Trophoblast cell (in vitro differentiated cells and primary cell): ENCODE measurements around the gene ATXN1.

Source experiments
- DNase-seq, 2 donors: peaks; one replicate each; pipeline ENCODE4 v3.0.0-alpha.2; 2016
- H2AFZ ChIP-seq: 2 replicates; pipeline ENCODE4 v1.6.1; 2013; ENCODE audit warnings: low read length, moderate library complexity, mild to moderate bottlenecking; ENCODE audit not compliant: insufficient read depth, poor library complexity
- H2AK5ac ChIP-seq: 2 replicates; pipeline ENCODE4 v1.6.1; 2013; ENCODE audit warnings: mild to moderate bottlenecking, low read length
- H2BK120ac ChIP-seq: 2 replicates; pipeline ENCODE4 v1.6.1; 2013; ENCODE audit warnings: low read length, mild to moderate bottlenecking, moderate library complexity; ENCODE audit not compliant: insufficient read depth, poor library complexity
- H2BK12ac ChIP-seq: 2 replicates; pipeline ENCODE4 v1.6.1; 2013; ENCODE audit warnings: mild to moderate bottlenecking, low read length, moderate library complexity
- H2BK5ac ChIP-seq: 2 replicates; pipeline ENCODE4 v1.6.1; 2013; ENCODE audit warnings: low read length, low read depth, moderate library complexity, mild to moderate bottlenecking; ENCODE audit not compliant: poor library complexity
- H3K14ac ChIP-seq: 2 replicates; pipeline ENCODE4 v1.6.1; 2013; ENCODE audit warnings: mild to moderate bottlenecking, low read length
- H3K18ac ChIP-seq: 2 replicates; pipeline ENCODE4 v1.6.1; 2013; ENCODE audit warnings: mild to moderate bottlenecking, low read length
- H3K23ac ChIP-seq: 2 replicates; pipeline ENCODE4 v1.6.1; 2013; ENCODE audit warnings: low read length
- H3K27ac ChIP-seq: 2 replicates; pipeline ENCODE4 v1.5.1; 2013; ENCODE audit warnings: low read depth, mild to moderate bottlenecking, inconsistent platforms, low read length, moderate library complexity
- H3K27me3 ChIP-seq: 2 replicates; pipeline ENCODE4 v1.6.1; 2013; ENCODE audit warnings: inconsistent platforms, mild to moderate bottlenecking, low read length, moderate library complexity; ENCODE audit not compliant: insufficient read depth
- H3K36me3 ChIP-seq, 2 experiments: 1 replicate in 1 of 2; 2 replicates in 1 of 2; pipeline ENCODE4 v1.6.1; 2013; ENCODE audit warnings: low read length in 2 of 2, mild to moderate bottlenecking in 2 of 2, moderate library complexity in 1 of 2; ENCODE audit not compliant: insufficient read depth in 2 of 2, control insufficient read depth in 1 of 2
- H3K4ac ChIP-seq: 2 replicates; pipeline ENCODE4 v1.6.1; 2013; ENCODE audit warnings: low read depth, mild to moderate bottlenecking, low read length, moderate library complexity
- H3K4me1 ChIP-seq, 2 experiments: 1 replicate in 1 of 2; 2 replicates in 1 of 2; pipeline ENCODE4 v1.6.1; 2013; ENCODE audit warnings: low read length in 2 of 2, mild to moderate bottlenecking in 2 of 2, moderate library complexity in 1 of 2; ENCODE audit not compliant: insufficient read depth in 2 of 2, control insufficient read depth in 1 of 2
- H3K4me2 ChIP-seq: 2 replicates; pipeline ENCODE4 v1.6.1; 2013; ENCODE audit warnings: inconsistent platforms, mild to moderate bottlenecking, low read length, moderate library complexity
- H3K4me3 ChIP-seq: 2 replicates; pipeline ENCODE4 v1.5.1; 2013; ENCODE audit warnings: mild to moderate bottlenecking, low read depth, low read length, inconsistent platforms
- H3K79me1 ChIP-seq: one replicate; pipeline ENCODE4 v1.6.1; 2013; ENCODE audit warnings: low read length
- H3K79me2 ChIP-seq: 2 replicates; pipeline ENCODE4 v1.6.1; 2013; ENCODE audit warnings: low read length, mild to moderate bottlenecking; ENCODE audit not compliant: control insufficient read depth, insufficient read depth, poor library complexity
- H3K9ac ChIP-seq: 2 replicates; pipeline ENCODE4 v1.6.1; 2013; ENCODE audit warnings: mild to moderate bottlenecking, low read length
- H3K9me3 ChIP-seq: 2 replicates; pipeline ENCODE4 v1.6.1; 2013; ENCODE audit warnings: low read depth, mild to moderate bottlenecking, control low read depth, inconsistent platforms, low read length; ENCODE audit not compliant: insufficient read depth
- H4K12ac ChIP-seq: 2 replicates; pipeline ENCODE4 v1.6.1; 2013; ENCODE audit warnings: low read depth, mild to moderate bottlenecking, low read length, moderate library complexity
- H4K8ac ChIP-seq: 2 replicates; pipeline ENCODE4 v1.6.1; 2013; ENCODE audit warnings: low read depth, mild to moderate bottlenecking, low read length, moderate library complexity
- H4K91ac ChIP-seq: one replicate; pipeline ENCODE4 v1.6.1; 2013; ENCODE audit warnings: low read depth, mild to moderate bottlenecking, low read length, moderate library complexity
- WGBS: extraction: QIAGEN DNeasy Blood & Tissue Kit; methylation state at CpG from one replicate; pipeline ENCODE4 v1.1.7; 2013; ENCODE audit warnings: missing lambda C conversion rate; ENCODE audit not compliant: insufficient read length, insufficient coverage; ENCODE audit errors: extremely low coverage; 5-methylcytosine and 5-hydroxymethylcytosine counted together

Gene ATXN1

DNA sequence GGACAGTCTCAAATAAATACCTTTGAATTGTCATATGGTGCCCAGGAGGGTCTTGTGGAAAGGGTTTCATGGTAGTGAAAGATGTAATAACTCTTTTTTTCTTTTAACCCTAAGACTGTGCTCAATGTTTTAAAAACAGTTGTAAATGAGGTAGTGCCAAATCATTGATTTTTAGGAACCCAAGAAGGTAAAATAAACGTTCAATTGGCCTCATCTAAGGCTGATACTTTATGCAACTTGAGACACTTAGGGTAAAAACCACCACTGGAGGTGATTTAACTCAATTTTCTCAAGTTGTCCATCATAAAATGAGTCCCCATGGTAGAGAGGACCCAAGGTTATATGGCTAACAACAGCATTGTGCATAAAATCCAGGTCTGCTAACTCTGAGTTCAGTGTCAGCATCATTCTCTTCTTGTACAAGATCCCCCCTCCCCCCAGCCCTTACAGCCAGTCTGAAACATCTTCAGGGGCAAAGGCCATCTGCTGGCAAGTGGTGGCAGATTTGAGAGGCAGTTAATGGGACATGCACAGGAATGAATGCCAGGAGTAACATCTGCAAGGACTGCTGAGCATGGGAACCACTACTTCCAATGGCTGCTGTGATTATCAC, 278.5 kb downstream of the ATXN1 start:
- no peak for DNase-seq
- H3K36me3 ChIP-seq, result no peaks in the 10 kb centered on the region
- no peak overlapping the region for H3K23ac ChIP-seq
- H3K14ac ChIP-seq, result no peak overlapping the region
- no peak overlapping the region for H2AK5ac ChIP-seq
- H2AFZ ChIP-seq, result no peak overlapping the region
- no peak overlapping the region for H4K91ac ChIP-seq
- H3K4me2 ChIP-seq, result no peak overlapping the region
- no peak overlapping the region for H2BK120ac ChIP-seq
- H3K27ac ChIP-seq, result no peak overlapping the region
- no peaks in the 10 kb centered on the region for H3K9me3 ChIP-seq
- no peak overlapping the region for H3K4me3 ChIP-seq
- no peaks in the 10 kb centered on the region for H3K27me3 ChIP-seq
- H3K4me1 ChIP-seq, result no peaks in the 10 kb centered on the region
- no CpG with 5 or more reads among the region's 1 CpG for WGBS
- no peak overlapping the region for H3K9ac ChIP-seq
- no peak overlapping the region for H2BK12ac ChIP-seq
- no peaks in the 10 kb centered on the region for H3K79me1 ChIP-seq
- no peak overlapping the region for H2BK5ac ChIP-seq
- H3K79me2 ChIP-seq, result no peaks in the 10 kb centered on the region
- no peak overlapping the region for H4K12ac ChIP-seq
- no peak overlapping the region for H3K4ac ChIP-seq
- no peak overlapping the region for H4K8ac ChIP-seq
- H3K18ac ChIP-seq, result no peak overlapping the region

DNA sequence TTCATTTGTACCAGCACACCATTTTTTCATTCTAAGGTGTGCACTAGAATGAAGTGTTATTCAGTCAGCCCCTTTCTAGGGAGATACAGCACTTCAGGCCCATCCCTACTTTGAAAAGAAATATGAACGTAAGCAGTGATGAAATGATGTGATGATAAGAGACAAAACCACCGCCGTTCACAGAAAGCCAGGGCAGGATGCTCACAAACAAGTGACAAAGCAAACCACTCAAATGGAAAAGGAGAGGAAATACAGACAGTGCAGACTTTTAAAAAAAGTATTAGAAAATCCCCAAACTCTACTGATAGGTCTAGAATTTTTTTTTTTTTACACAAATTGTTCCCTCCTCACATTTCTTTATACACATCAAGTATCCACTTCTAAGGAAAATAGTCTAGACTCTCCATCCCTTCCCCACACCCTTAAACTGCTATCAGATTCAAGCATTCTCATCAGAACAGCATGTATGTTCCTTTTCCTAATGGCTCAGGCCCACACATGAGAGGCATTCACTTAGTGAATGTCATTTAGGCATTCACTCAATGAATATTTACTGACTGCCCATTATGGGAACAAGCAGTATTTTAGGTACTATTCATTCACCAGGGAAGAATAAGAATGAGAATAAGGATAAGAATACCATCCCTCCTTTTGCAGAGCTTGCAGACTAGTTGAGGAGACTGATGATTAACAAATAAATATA, 279.4 kb downstream of the ATXN1 start:
- no peak overlapping the region for H2AFZ ChIP-seq
- no peak overlapping the region for H4K12ac ChIP-seq
- no peak overlapping the region for H4K91ac ChIP-seq
- no peak overlapping the region for H2BK12ac ChIP-seq
- no peak overlapping the region for H2AK5ac ChIP-seq
- H2BK120ac ChIP-seq, result no peak overlapping the region
- no peaks in the 10 kb centered on the region for H3K9me3 ChIP-seq
- no peaks in the 10 kb centered on the region for H3K4me1 ChIP-seq
- no peak overlapping the region for H3K4me2 ChIP-seq
- H3K4ac ChIP-seq, result no peak overlapping the region
- H3K14ac ChIP-seq, result no peak overlapping the region
- DNase-seq, result no peak
- no peak overlapping the region for H3K18ac ChIP-seq
- H3K9ac ChIP-seq, result no peak overlapping the region
- no peak overlapping the region for H3K4me3 ChIP-seq
- no peaks in the 10 kb centered on the region for H3K79me1 ChIP-seq
- no peak overlapping the region for H3K23ac ChIP-seq
- no CpG with 5 or more reads among the region's 3 CpGs for WGBS
- H3K27me3 ChIP-seq, result no peaks in the 10 kb centered on the region
- H2BK5ac ChIP-seq, result no peak overlapping the region
- no peak overlapping the region for H4K8ac ChIP-seq
- H3K27ac ChIP-seq, result no peak overlapping the region
- no peaks in the 10 kb centered on the region for H3K79me2 ChIP-seq
- H3K36me3 ChIP-seq, result no peaks in the 10 kb centered on the region

DNA sequence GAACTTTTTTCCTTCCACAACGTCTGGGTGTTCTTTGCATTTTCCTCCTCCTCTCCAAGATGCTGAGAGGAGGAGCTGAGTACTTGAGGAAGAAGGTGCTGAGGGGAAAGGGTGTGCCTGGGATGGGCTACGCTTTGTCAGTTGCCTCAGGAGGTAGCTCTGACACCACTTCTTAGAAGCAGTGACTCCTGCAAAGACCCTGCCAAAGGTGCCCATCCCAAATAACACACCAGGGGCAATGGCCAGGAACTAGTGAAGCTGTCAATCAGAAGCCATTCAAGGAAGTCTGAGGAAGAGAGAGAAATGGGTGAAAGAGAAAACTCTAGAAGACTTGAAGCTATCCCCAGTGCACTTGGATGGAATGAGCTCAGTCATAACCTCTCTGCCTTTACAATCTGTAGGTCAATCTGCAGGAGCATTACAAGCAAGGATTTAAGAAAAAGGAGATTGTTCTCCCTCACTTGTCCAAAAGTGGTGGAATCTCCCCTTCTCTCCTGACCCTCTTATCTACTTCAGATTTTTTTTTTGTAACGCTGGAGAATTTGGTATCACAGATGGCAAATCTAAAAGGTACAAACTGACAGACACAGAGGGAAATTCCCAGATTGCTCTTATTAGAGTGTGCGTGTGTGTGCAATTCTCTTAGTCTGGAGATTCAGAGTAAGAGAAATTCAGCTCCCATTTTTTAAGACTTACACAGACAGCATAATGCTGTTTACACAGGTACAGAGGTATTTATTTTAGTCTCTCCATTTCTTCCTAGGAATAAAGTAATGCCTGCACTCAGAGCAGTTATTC, 280.3 kb downstream of the ATXN1 start:
- Histone ChIP-seq H3K18ac (no peak overlapping the region), H3K79me2 (no peaks in the 10 kb centered on the region), H4K8ac (no peak overlapping the region), H3K27ac (no peak overlapping the region), H3K27me3 (no peaks in the 10 kb centered on the region), H3K79me1 (no peaks in the 10 kb centered on the region), H4K12ac (no peak overlapping the region), H3K9ac (no peak overlapping the region), H2BK120ac (no peak overlapping the region), H2AK5ac (no peak overlapping the region), H3K4me3 (no peak overlapping the region), H2BK12ac (no peak overlapping the region), H3K36me3 (no peaks in the 10 kb centered on the region), H2BK5ac (no peak overlapping the region), H3K4ac (no peak overlapping the region), H3K23ac (no peak overlapping the region), H3K14ac (no peak overlapping the region), H4K91ac (no peak overlapping the region), H2AFZ (no peak overlapping the region), H3K9me3 (no peaks in the 10 kb centered on the region), H3K4me1 (no peaks in the 10 kb centered on the region), H3K4me2 (no peak overlapping the region)
- DNase-seq, result no peak
- WGBS, result no CpG with 5 or more reads among the region's 4 CpGs

DNA sequence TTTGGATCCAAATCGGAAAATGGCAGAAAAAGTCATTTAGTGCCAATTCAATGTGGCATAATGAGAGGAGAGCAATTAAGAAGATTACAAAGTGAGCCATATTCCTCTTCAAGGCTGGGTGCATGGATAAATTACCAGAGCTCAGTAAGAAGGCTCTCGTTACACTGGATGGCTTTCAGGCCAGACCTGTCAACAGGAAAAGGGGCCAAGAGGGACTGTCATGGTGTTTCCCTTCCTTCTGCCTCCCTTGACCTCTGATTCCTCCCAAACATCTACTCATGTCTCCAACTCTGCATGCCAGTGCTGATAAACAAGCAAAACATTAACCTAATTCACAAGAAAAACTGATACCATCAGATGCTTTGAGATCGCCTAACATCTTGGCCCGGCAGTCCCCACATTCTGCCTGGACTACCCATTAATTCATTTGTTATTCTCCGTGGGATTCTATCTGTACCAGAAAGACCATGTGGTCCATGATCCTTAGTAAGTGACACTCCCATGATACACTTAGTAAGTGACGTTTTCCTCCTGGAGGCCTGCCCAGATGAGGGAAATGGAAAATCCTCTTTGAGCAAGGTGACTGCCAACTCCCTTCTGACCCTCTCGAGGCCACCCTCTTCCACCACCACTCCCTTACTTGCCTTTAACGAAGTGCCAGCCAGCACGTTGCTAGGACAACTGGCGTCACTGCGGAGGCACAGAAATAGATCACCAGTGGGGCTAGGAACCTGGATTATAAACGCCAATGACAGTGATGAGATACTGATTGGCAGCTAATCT, 283.7 kb downstream of the ATXN1 start:
- Histone ChIP-seq H3K23ac (no peak overlapping the region), H4K91ac (no peak overlapping the region), H2AK5ac (no peak overlapping the region), H3K14ac (no peak overlapping the region), H3K4ac (no peak overlapping the region), H2BK120ac (no peak overlapping the region), H3K36me3 (peaks cover 0 to 2% of the 10 kb centered on the region in 2 experiments), H3K4me1 (peaks cover 1 to 6% of the 10 kb centered on the region in 2 experiments), H3K79me2 (peaks cover 2% of the 10 kb centered on the region), H3K27ac (no peak overlapping the region), H3K79me1 (no peaks in the 10 kb centered on the region), H2AFZ (no peak overlapping the region), H2BK5ac (no peak overlapping the region), H2BK12ac (no peak overlapping the region), H3K9me3 (no peaks in the 10 kb centered on the region), H3K4me3 (no peak overlapping the region), H3K18ac (no peak overlapping the region), H3K9ac (no peak overlapping the region), H4K8ac (no peak overlapping the region), H3K27me3 (no peaks in the 10 kb centered on the region), H3K4me2 (no peak overlapping the region), H4K12ac (no peak overlapping the region)
- WGBS, result no CpG with 5 or more reads among the region's 12 CpGs
- no peak for DNase-seq
